Vagina (tissue), 2 donors: ENCODE results near the gene LTBP2. TPM values are rescaled to one million over a fixed set of nuclear protein-coding genes. Genes with fewer than 3 reads are reported as not detected.

Experiments
- DNase-seq, 2 donors: peaks; one replicate each; pipeline ENCODE4 v3.0.0-alpha.2; 2017; ENCODE audit errors: extremely low spot score in 2 of 2
- H3K27ac ChIP-seq: fragments of 200-600 bp; sonication (generic); one replicate; pipeline ENCODE4 v1.5.1; 2019
- H3K27me3 ChIP-seq: fragments of 200-600 bp; sonication (generic); one replicate; pipeline ENCODE4 v1.5.1; 2019
- H3K36me3 ChIP-seq, 2 donors: fragments of 200-600 bp; sonication (generic); one replicate each; pipeline ENCODE4 v1.5.1; 2017 to 2019
- H3K4me1 ChIP-seq: fragments of 200-600 bp; sonication (generic); one replicate; pipeline ENCODE4 v1.5.1; 2019
- H3K4me3 ChIP-seq, 2 donors: fragments of 200-600 bp; sonication (generic); 1 replicate in 1 of 2; 2 replicates in 1 of 2; pipeline ENCODE4 v1.5.1; 2016 to 2019
- H3K9me3 ChIP-seq: fragments of 200-600 bp; sonication (generic); one replicate; pipeline ENCODE4 v1.5.1; 2019
- POLR2A ChIP-seq, 2 donors: fragments of 450-650 bp; IDR thresholded peaks; one replicate each; pipeline ENCODE4 v1.6.1; 2017; ENCODE audit warnings: antibody characterized with exemption in 2 of 2, mild to moderate bottlenecking in 2 of 2, moderate library complexity in 2 of 2
- POLR2AphosphoS5 ChIP-seq, 2 donors: sonication (generic); formaldehyde crosslinking; IDR thresholded peaks; one replicate each; pipeline ENCODE4 v1.9.0; 2017; ENCODE audit warnings: antibody characterized with exemption in 2 of 2, mild to moderate bottlenecking in 2 of 2, low read depth in 1 of 2; ENCODE audit not compliant: insufficient read depth in 1 of 2
- intact Hi-C: fragments of 100-400 bp; cut with DNase I; formaldehyde crosslinking; loops from one replicate; pipeline ENCODE4 v1.15.1; 2023
- total RNA-seq: library from RNA; depleted of rRNA; stranded (reverse); fragments of >200 nt; gene quantifications from one replicate; pipeline ENCODE4 v1.2.3, GENCODE V29; 2016
- TF ChIP-seq, protein P1 (sequence below), 3 experiments: fragments of 450-650 bp in 2 of 3; fragments of 200-600 bp in 1 of 3; sonication (generic) in 1 of 3; IDR thresholded peaks; one replicate each; pipeline ENCODE4 v1.5.1; 2017 to 2019; ENCODE audit warnings: antibody characterized with exemption in 3 of 3, mild to moderate bottlenecking in 2 of 3, moderate library complexity in 2 of 3

Gene LTBP2
- total RNA-seq, 1 donor from 2014 or later: 52.5 TPM

DNA sequence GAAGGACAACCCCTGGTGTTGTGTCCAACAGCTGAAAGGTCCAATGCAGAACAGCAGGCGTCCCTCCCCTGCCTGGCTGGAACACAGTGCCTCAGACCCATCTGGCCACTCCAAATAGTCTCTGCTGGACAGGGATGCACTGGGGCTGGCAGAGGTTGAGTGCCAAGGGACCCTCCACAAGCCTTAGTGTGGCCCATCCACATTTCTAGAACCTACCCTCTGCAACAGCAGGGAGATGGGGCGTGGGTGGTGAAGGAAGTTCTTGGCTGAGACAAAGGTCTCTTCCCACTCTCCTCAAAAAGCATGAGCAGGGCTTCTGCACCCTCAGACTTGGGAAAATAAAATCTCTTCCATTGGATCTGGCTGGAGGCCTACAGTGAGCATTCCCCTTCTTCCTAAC is 36.5 kb downstream of the LTBP2 start:
- Histone ChIP-seq H3K27me3 (no peaks in the 10 kb centered on the region), H3K27ac (no peak overlapping the region), H3K9me3 (no peaks in the 10 kb centered on the region), H3K4me1 (peaks cover 70% of the 10 kb centered on the region), H3K36me3 (no peaks in the 10 kb centered on the region), H3K4me3 (no peak overlapping the region)
- TF ChIP-seq POLR2A (IDR thresholded peaks at IDR 0.05): no peak
- TF ChIP-seq, protein P1, sequence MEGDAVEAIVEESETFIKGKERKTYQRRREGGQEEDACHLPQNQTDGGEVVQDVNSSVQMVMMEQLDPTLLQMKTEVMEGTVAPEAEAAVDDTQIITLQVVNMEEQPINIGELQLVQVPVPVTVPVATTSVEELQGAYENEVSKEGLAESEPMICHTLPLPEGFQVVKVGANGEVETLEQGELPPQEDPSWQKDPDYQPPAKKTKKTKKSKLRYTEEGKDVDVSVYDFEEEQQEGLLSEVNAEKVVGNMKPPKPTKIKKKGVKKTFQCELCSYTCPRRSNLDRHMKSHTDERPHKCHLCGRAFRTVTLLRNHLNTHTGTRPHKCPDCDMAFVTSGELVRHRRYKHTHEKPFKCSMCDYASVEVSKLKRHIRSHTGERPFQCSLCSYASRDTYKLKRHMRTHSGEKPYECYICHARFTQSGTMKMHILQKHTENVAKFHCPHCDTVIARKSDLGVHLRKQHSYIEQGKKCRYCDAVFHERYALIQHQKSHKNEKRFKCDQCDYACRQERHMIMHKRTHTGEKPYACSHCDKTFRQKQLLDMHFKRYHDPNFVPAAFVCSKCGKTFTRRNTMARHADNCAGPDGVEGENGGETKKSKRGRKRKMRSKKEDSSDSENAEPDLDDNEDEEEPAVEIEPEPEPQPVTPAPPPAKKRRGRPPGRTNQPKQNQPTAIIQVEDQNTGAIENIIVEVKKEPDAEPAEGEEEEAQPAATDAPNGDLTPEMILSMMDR (IDR thresholded peaks at IDR 0.05): no peak
- TF ChIP-seq POLR2AphosphoS5 (IDR thresholded peaks at IDR 0.05; ENCODE audit: insufficient read depth in 1 of 2, low read depth in 1 of 2): no peak
- intact Hi-C loops: no loop called here
- DNase-seq: no peak

GRCh38 chr14:74574706-74575105 is 37.3 kb downstream of the LTBP2 start:
- H3K27me3 ChIP-seq: no peaks in the 10 kb centered on the region
- H3K36me3 ChIP-seq: no peaks in the 10 kb centered on the region
- intact Hi-C loops: no loop called here
- TF ChIP-seq, protein P1 (IDR thresholded peaks at IDR 0.05): no peak
- no peak for TF ChIP-seq POLR2AphosphoS5 (IDR thresholded peaks at IDR 0.05; ENCODE audit: insufficient read depth in 1 of 2, low read depth in 1 of 2)
- TF ChIP-seq POLR2A (IDR thresholded peaks at IDR 0.05): no peak
- H3K9me3 ChIP-seq: no peaks in the 10 kb centered on the region
- H3K27ac ChIP-seq: peak overlapping the region; percentile 5
- no peak for DNase-seq
- H3K4me1 ChIP-seq: peaks cover 70% of the 10 kb centered on the region
- H3K4me3 ChIP-seq: no peak overlapping the region

DNA sequence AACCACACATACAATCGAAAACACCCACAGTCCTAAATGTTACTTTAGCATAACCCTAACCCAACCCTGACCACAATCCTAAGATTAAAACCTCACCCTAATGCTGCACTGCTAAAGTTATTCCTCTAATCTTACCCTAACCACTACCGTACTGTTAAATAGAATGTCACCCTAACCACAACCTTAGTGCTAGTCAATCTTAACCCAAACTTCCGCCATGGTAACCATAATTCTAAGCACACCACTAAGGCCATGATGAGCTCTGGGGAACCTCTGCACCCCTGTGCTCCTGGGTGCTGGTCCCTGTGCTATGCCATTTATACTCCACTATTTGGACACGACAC is 38.0 kb downstream of the LTBP2 start:
- intact Hi-C loops: no loop called here
- Histone ChIP-seq H3K4me1 (peaks cover 70% of the 10 kb centered on the region), H3K4me3 (no peak overlapping the region)

DNA sequence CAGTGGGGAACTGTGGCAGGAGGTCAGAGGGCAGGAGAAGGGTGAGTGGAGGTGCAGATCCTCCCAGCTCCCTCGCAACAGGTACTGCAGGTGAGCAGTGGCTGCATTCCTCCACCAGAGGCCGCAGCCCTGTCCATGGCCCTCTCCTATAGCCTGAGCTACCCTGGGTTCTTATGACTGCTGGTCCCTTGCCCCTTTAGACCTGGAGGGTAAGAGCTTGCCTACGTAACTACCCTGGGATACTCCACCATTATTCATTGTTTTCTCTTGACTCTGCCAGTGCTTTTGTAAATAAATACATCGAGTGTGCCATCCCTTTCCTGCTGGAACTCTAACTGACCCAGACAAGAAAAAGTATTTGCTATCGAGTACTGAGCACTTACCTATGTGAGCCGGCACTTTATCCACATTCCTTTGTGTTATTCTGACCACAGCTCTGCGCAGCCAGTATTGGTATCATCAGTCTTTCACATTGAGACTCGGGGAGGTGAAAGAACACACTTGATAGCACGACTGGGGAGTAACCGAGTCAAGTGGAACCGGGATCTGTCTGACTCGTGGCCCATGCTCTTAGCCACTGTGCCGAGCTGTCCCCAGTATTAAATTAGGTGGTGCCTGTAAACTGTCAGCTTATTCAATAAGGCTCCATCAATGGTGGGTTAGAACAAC is 38.5 kb downstream of the LTBP2 start:
- Histone ChIP-seq H3K36me3 (no peaks in the 10 kb centered on the region), H3K27me3 (no peaks in the 10 kb centered on the region), H3K9me3 (no peaks in the 10 kb centered on the region), H3K4me1 (peaks cover 75% of the 10 kb centered on the region), H3K27ac (peak overlapping the region; percentile 81), H3K4me3 (no peak overlapping the region)
- no peak for DNase-seq
- no peak for TF ChIP-seq POLR2AphosphoS5 (IDR thresholded peaks at IDR 0.05; ENCODE audit: insufficient read depth in 1 of 2, low read depth in 1 of 2)
- TF ChIP-seq, protein P1 (IDR thresholded peaks at IDR 0.05): no peak
- no peak for TF ChIP-seq POLR2A (IDR thresholded peaks at IDR 0.05)
- intact Hi-C loops: no loop called here

More for the DNA sequence above, 38.0 kb downstream of the LTBP2 start:
- DNase-seq: no peak
- H3K9me3 ChIP-seq: no peaks in the 10 kb centered on the region
- TF ChIP-seq POLR2A (IDR thresholded peaks at IDR 0.05): no peak
- TF ChIP-seq, protein P1 (IDR thresholded peaks at IDR 0.05): no peak
- no peak for TF ChIP-seq POLR2AphosphoS5 (IDR thresholded peaks at IDR 0.05; ENCODE audit: insufficient read depth in 1 of 2, low read depth in 1 of 2)
- H3K27me3 ChIP-seq: no peaks in the 10 kb centered on the region
- no peaks in the 10 kb centered on the region for H3K36me3 ChIP-seq
- peak overlapping the region; percentile 81 for H3K27ac ChIP-seq

DNA sequence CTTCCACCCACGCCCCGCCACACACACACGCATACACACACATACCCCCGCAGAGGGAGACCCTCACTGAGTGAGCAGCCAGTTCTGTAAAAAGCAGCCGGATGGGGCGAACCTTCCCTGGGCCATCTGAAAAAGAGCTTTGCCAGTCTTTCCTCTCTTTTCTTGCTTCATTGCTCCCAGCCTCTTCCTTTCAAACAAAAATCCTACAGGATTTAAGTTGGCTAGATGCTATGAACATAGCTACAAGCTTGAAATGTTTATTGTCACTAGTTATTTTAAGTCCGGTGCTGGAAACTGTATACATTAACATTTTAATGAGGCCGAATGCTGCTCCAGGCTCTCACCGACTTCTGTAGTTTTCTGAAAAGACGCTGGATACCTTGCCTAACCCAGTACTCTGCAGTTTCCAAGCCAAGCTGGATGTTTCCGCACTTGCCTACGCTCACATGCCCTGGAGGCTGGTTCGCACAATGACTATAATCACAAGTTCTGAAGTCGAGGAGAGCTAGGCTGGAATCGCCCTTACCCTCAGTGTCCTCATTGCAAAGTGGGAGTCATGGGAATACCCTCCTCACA is 39.2 kb downstream of the LTBP2 start:
- Histone ChIP-seq H3K27ac (peak overlapping the region; percentile 81), H3K4me3 (peak overlapping the region in 1 of 2 donors; percentile 11), H3K4me1 (peaks cover 82% of the 10 kb centered on the region), H3K27me3 (no peaks in the 10 kb centered on the region), H3K36me3 (no peaks in the 10 kb centered on the region), H3K9me3 (no peaks in the 10 kb centered on the region)
- intact Hi-C loops: no loop called here
- DNase-seq: no peak
- TF ChIP-seq, protein P1 (IDR thresholded peaks at IDR 0.05): no peak
- TF ChIP-seq POLR2AphosphoS5 (IDR thresholded peaks at IDR 0.05; ENCODE audit: insufficient read depth in 1 of 2, low read depth in 1 of 2) (no peak), POLR2A (IDR thresholded peaks at IDR 0.05) (no peak)
